NCI-H526 (cell line): ENCODE measurements around the gene PLXNA4.

ENCODE experiments used
- DNase-seq, 2 experiments: peaks; one replicate each; lab custom pipeline; 2025; lab: John Stamatoyannopoulos, UW

The PLXNA4 gene

DNA sequence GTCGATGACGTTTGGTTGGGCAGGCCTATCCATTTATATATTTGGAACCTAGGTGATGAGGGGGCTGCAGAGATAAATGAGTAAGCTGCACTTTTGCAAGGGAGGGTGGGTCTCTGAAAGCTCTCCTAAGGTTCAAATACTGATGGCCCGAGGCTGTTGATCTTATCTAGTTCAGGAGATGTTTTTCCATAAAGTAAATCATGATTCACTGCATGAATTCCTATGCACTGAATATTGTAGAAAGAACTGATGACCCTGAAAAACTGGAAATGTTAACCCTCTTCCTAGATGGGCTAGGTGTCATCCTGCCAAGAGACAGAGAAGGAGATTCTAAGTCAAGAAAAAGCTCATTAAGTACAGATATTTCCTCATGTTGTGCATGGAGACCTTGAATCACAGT lies 459.9 kb downstream of the PLXNA4 start:
- DNase-seq: no peak

DNA sequence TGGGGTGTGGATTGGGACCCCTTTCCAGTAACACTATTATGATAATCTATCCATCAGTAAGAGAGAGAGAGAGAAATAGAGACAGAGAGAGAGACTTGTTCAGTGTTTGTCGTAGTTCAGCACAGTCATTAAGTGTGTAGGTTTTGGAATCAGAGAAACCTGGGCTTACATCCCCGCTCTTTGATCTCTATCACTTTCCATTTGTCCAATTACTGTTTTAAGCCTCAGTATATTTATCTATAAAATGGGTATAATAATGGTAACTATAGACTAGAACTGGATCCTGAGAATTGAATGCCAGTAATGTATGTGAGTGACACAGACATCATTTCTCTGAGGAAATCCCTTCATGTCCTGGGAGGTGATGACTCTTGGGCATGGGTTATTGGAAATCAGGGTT lies 460.5 kb downstream of the PLXNA4 start:
- no peak for DNase-seq

DNA sequence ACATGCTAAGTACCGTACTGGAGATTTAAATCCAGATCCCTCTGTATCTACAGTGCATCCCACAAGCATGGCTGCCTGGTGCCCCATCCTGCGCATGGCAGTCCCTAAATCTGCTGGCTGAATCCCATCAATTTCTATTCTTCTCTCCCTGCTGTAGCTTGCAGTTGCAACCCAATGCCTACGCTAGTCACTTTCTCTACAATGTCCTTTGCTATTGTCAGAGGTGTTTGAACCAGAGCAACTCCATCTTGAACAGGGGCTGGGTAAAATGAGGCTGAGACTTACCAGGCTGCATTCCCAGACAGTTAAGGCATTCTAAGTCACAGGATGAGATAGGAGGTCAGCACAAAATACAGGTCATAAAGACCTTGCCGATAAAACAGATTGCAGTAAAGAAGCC lies 461.2 kb downstream of the PLXNA4 start:
- no peak for DNase-seq

DNA sequence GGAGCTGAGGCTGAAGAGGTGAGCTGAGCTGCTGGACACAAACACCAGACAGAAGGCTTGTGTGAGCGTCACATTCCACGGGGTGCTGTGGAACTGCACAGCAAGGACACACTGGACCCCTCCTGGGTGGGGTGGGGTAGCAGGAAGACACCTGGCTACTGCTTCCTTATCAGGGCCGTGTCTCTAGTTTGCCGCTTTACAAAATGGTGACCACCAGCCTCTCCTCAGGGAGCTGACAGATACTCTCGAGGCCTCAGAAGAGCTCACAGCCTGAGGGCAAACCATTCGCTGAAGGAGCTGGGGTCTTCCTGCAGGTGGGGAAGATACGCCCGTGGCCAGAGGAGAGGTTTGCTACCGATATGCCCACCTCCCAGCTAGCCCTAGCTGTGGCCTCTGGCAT lies 461.9 kb downstream of the PLXNA4 start:
- DNase-seq: no peak

DNA sequence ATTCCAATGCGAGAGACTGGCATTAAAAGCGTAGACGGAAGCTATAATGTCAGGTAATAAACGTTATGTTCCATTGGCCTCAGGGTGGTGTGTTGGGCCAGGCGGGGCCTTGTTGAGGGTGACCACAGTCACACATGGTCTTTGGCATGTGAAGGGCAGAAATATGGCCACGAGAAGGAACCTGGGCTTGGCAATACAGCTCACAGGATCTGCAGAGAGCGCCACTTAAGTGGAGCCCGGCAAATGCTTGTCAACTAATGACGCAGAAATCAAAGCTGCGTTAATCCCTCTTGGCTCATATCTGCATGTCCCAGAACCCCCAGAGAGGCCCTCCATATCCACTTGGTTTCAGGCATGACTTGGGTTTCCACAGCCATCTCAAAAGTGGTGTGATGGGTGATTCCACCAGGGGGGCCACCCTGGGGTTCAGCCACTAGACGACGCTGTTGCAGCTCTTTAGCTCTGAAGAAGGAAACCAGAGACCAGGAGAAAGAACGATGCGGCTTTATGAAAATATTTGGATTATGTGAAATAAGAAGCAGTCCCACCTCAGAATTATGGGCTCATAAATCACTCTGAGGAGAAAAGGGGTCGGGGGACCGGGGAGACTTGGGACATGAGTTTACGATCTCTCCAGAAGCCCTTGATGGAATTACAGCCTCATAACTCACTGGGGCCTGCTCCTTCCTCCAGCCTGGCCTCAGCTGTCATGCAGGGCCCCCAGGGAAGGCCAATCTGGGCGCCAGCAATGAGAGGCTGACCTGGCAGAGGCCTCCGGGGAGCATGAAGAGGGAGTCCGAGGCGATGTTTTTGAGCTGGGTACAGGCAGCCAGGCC lies 462.5 kb downstream of the PLXNA4 start:
- DNase-seq: no peak

- no peak for DNase-seq
These were observed 463.6 kb downstream of the PLXNA4 start for GRCh38 chr7:132112657-132113056.

- DNase-seq: no peak
These were observed 464.2 kb downstream of the PLXNA4 start for GRCh38 chr7:132112106-132112505.

DNA sequence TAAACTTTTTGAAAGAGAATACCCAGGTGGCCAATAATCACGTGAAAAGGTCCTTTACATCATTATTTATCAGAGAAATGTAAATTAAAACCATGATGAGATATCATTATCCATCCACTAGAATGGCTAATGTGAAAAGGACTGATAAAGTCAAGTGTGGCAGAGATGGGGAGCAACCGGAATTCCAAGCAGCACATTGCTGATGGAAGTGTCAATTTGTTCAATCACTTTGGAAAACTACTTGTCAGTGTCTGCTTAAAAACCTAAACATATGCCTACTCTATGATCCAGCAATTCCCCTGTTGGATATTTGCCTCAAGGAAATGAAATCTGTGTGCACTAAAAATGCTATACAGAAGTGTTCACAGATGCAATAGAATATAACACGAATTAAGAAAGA lies 465.6 kb downstream of the PLXNA4 start:
- DNase-seq: no peak

DNA sequence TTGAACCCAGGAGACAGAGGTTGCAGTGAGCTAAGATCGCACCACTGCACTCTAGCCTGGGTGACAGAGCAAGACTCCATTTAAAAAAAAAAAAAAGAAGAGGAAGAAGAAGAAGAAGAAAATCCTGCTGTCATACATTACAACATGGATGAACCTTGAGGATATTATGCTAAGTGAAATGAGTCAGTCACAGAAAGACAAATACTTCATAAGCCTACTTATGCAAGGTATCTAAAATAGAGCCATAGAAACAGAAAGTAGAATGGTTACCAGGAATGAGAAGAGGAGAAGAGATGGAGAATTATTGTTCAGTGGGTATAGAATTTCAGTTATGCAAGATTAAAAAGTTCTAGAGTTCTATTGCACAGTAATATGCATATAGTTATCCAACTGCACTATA lies 466.5 kb downstream of the PLXNA4 start:
- DNase-seq: no peak

DNA sequence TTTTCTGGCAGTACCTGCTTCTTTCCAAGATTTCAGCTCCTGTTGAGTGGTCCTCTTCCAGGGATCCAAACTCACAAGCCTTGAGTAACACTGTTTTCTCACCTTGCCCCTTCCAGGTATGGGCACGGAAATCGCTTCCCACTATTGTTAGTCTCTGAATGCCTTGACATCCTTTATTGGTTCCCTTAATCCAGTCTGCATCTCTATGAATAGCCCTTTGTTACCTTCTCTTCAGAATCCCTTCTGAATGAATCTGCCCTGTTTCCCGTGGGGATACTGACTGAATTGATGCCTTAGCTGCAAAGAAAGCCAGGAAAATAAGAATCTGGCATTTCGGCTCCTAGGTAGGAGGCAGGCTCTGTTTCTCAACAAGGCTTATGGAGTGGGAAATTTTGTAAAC lies 467.7 kb downstream of the PLXNA4 start:
- no peak for DNase-seq

GRCh38 chr7:132106491-132106890 lies 469.8 kb downstream of the PLXNA4 start:
- DNase-seq: no peak

DNA sequence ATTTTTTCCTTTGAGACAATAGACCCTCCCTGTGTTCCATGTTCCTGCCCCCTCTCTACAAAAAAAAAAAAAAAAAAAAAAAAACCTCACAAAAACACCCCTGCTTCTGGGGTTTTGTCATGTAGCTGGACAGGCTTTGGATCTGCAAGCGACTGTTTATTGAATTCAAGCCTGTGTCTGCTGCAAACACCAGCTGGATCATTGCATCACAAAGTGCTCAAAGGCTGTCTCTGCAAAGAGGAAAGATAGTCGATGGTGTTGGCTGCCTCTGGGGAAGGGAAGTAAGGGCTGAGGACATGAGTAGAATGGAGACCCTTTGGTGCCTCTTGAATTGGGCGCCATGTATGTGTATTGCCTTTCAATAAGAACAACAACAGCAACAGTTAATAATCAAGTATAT lies 471.2 kb downstream of the PLXNA4 start:
- no peak for DNase-seq

DNA sequence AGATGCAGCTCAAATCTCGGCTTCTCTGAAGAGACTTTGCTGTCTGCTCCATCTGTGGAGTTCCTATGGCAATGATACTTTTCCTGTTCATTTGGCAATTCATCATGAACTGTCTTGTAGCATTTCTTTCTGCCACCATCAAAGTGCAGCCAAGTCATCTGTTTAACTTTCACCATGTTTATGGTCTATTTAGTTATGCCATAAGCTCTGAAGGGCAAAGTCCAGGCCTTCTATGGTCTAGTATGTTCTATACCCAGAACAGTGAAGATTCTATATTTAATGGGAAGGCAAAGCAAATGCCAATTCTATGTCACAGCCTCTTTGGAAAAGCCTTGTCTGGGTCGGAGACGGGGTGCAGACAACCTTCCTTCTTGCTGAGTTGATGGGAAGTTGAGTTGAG lies 472.6 kb downstream of the PLXNA4 start:
- DNase-seq: no peak

- no peak for DNase-seq
These were observed 473.3 kb downstream of the PLXNA4 start for GRCh38 chr7:132102942-132103341.

DNA sequence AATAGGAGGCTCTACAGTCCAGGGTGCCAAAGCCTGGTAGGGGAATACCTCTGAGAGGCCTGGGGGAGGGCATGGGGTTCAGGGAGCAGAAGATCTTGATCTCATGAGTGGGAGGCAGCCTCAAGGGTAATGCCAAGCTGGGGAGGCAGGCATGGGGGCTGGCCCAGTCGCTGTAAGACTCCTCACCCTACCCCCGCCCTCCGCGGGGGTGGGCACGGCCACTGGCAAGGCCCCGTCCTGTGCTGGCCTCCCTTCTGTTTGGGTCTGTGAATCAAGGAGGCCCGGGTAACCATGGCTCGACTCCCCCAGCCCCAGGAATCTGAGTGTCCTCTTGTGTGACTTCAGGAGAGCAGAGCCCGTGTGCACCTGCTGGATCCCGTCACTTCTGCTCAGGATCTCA lies 473.9 kb downstream of the PLXNA4 start:
- no peak for DNase-seq

- DNase-seq: no peak
These were observed 475.3 kb downstream of the PLXNA4 start for GRCh38 chr7:132100981-132101380.

GRCh38 chr7:132100483-132100882 lies 475.8 kb downstream of the PLXNA4 start:
- DNase-seq: no peak

GRCh38 chr7:132099163-132099562 lies 477.1 kb downstream of the PLXNA4 start:
- no peak for DNase-seq

DNA sequence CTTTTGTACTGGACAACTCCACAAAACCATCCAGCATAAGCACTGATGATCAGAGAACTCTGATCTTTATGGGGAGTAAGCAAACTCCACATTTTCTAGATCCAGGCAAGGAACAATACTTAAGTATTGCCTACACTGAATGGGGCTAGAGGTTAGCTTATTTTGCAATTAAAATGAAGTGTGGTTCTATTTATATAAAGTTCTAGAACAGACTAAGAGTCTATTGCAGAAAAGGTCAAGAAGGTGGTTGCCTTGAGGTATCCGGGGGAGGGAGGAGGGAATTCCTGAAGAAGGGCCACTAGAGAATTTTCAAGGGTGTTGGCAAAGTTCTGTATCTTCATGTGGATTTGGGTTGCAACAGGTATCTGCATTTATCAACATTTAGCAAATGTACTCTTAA lies 477.9 kb downstream of the PLXNA4 start:
- DNase-seq: no peak

- DNase-seq: no peak
These were observed 478.6 kb downstream of the PLXNA4 start for GRCh38 chr7:132097550-132098134.

- DNase-seq: no peak
These were observed 481.0 kb downstream of the PLXNA4 start for GRCh38 chr7:132095111-132095765.

DNA sequence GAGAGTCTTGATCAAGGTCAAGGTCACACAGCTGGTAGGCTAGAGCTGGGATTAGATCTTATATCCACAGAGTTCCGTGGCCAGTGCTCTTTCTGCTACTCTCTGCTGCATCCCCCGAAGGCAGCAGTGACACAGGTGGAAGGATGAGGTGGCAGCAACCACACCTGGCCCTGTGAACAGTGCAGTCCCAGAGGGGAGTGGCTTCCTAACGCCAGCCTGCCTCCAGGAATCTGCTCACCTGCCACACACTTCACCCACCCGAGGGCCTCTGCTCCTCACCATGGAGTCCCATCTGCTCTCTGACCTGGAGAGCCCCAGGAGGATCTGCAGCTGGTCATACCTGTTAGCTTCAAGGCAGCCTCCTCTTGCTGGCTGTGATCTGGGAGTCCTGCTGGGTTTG lies 484.2 kb downstream of the PLXNA4 start:
- DNase-seq: no peak

- DNase-seq: no peak
These were observed 484.6 kb downstream of the PLXNA4 start for GRCh38 chr7:132091706-132092105.
